ENCODE results near the gene SCRN2. TPM values are rescaled to one million over a fixed set of nuclear protein-coding genes. Genes with fewer than 3 reads are reported as not detected.

Gene SCRN2
- total and polyA plus RNA-seq, 2 donors (not counting 3 experiments of a cell fraction or from before 2014, with no cell fraction given) = 31.7 to 48.9 TPM

- H2AFZ ChIP-seq (ENCODE audit: low read depth, low read length) = no peak overlapping the region
- DNase-seq (ENCODE audit: low read depth, low spot score) (no peak), FAIRE-seq (no peak)
- H3K27me3 ChIP-seq (ENCODE audit: control insufficient read depth in 2 of 2, insufficient read depth in 2 of 2, low read length in 2 of 2) = peaks cover 3 to 5% of the 10 kb centered on the region in 2 experiments
- dilution Hi-C loops (cut with MboI; ENCODE audit: extremely low pct_ligation_motif_present, low sequenced_read_pairs) = no loop called here
- no peak overlapping the region for H3K4me2 ChIP-seq (ENCODE audit: insufficient read depth, low read length)
- CTCF ChIA-PET = interaction anchor here (1.1 to 10.2 kb wide), 4 partner anchors 8 to 170 kb away, joined by 3 to 367 read pairs (median 26); partner anchors contain the start of gene CDK5RAP3
- no peaks in the 10 kb centered on the region for H3K79me2 ChIP-seq (ENCODE audit: control insufficient read depth, insufficient read depth, low read length)
- no TSS peak for BruUV-seq (replicated peaks)
- intact Hi-C loops (cut with micrococcal nuclease) = no loop called here
- H3K9me1 ChIP-seq (replicated peaks; ENCODE audit: control insufficient read depth, extremely low read depth, insufficient read depth, low read length) = no peaks in the 10 kb centered on the region
- no peak for TF ChIP-seq MAX (IDR thresholded peaks at IDR 0.05; ENCODE audit: insufficient read depth, insufficient read length)
- no peak for TF ChIP-seq CTCF (IDR thresholded peaks at IDR 0.05; ENCODE audit: extremely low read depth in 1 of 2, insufficient read depth in 1 of 2, low read depth in 1 of 2, low read length in 2 of 2)
- TF ChIP-seq FOS (IDR thresholded peaks at IDR 0.05; ENCODE audit: borderline replicate concordance, insufficient read depth, low read length) = no peak
- no peak for TF ChIP-seq GATA2 (IDR thresholded peaks at IDR 0.05; ENCODE audit: insufficient read depth, insufficient read length, low read depth, low read length)
- no peak for TF ChIP-seq POLR2A (IDR thresholded peaks at IDR 0.05; ENCODE audit: low read depth, low read length)
- no peak for TF ChIP-seq POLR2AphosphoS5 (IDR thresholded peaks at IDR 0.05; ENCODE audit: insufficient read depth, low read depth, low read length)
- H4K20me1 ChIP-seq (replicated peaks; ENCODE audit: control insufficient read depth, extremely low read depth, insufficient read depth, low read length) = no peaks in the 10 kb centered on the region
- no peak overlapping the region for H3K4me3 ChIP-seq (replicated peaks in 1 of 3; ENCODE audit: insufficient read depth in 1 of 3, low read depth in 1 of 3, low read length in 3 of 3)
- H3K27ac ChIP-seq (ENCODE audit: insufficient read depth, low read depth, low read length) = no peak overlapping the region
- H3K9ac ChIP-seq (replicated peaks; ENCODE audit: extremely low read depth, insufficient read depth, low read length) = no peak overlapping the region
- no peaks in the 10 kb centered on the region for H3K36me3 ChIP-seq (ENCODE audit: control insufficient read depth in 2 of 2, extremely low read depth in 1 of 2, insufficient read depth in 2 of 2, low read length in 2 of 2)
- H3K9me3 ChIP-seq (replicated peaks; ENCODE audit: control insufficient read depth, insufficient read depth, low read length) = no peaks in the 10 kb centered on the region
- peaks cover 6% of the 10 kb centered on the region for H3K4me1 ChIP-seq (ENCODE audit: control insufficient read depth, extremely low read depth, insufficient read depth, low read length)
- POLR2A ChIA-PET = no interaction called here
Measured at GRCh38 chr17:47848198-47848513, 7.1 kb upstream of the SCRN2 start.

Measured in endothelial cell of umbilical vein (primary cell).